Mesenchymal stem cell (in vitro differentiated cells and primary cell): ENCODE results near the gene MACROD2.

Experiments
- DNase-seq: peaks from one replicate; pipeline ENCODE4 v3.0.0-alpha.2; 2013
- H2AFZ ChIP-seq: one replicate; pipeline ENCODE4 v1.6.1; 2013; ENCODE audit warnings: low read depth, mild to moderate bottlenecking, control low read depth, inconsistent platforms, low read length, moderate library complexity
- H2AK5ac ChIP-seq: 2 replicates; pipeline ENCODE4 v1.6.1; 2013; ENCODE audit warnings: low read length, moderate library complexity, mild to moderate bottlenecking, inconsistent platforms; ENCODE audit not compliant: severe bottlenecking
- H2BK120ac ChIP-seq: one replicate; pipeline ENCODE4 v1.6.1; 2013; ENCODE audit warnings: low read depth, mild to moderate bottlenecking, inconsistent platforms, low read length, moderate library complexity
- H2BK12ac ChIP-seq, 2 experiments: one replicate each; pipeline ENCODE4 v1.6.1; 2013; ENCODE audit warnings: inconsistent platforms in 2 of 2, low read length in 2 of 2, mild to moderate bottlenecking in 2 of 2, moderate library complexity in 2 of 2, control low read depth in 1 of 2
- H2BK15ac ChIP-seq: one replicate; pipeline ENCODE4 v1.6.1; 2013; ENCODE audit warnings: mild to moderate bottlenecking, low read depth, inconsistent platforms; ENCODE audit not compliant: poor library complexity, severe bottlenecking
- H2BK5ac ChIP-seq: 2 replicates; pipeline ENCODE4 v1.6.1; 2013; ENCODE audit warnings: low read depth, mild to moderate bottlenecking, low read length, control low read depth, inconsistent platforms; ENCODE audit not compliant: poor library complexity, severe bottlenecking
- H3K14ac ChIP-seq, 2 experiments: one replicate each; pipeline ENCODE4 v1.6.1; 2013; ENCODE audit warnings: inconsistent platforms in 2 of 2, low read length in 2 of 2, control low read depth in 1 of 2, mild to moderate bottlenecking in 1 of 2, moderate library complexity in 1 of 2
- H3K18ac ChIP-seq, 2 experiments: one replicate each; pipeline ENCODE4 v1.6.1; 2013; ENCODE audit warnings: inconsistent platforms in 2 of 2, low read length in 2 of 2, control low read depth in 1 of 2, low read depth in 1 of 2, mild to moderate bottlenecking in 1 of 2
- H3K23ac ChIP-seq, 2 experiments: one replicate each; pipeline ENCODE4 v1.6.1; 2013; ENCODE audit warnings: inconsistent platforms in 2 of 2, low read length in 2 of 2, mild to moderate bottlenecking in 2 of 2, moderate library complexity in 2 of 2, control low read depth in 1 of 2
- H3K27ac ChIP-seq: 2 replicates; pipeline ENCODE4 v1.5.1; 2013; ENCODE audit warnings: mild to moderate bottlenecking, moderate library complexity, low read length, control low read depth, inconsistent platforms; ENCODE audit not compliant: poor library complexity, severe bottlenecking
- H3K27me3 ChIP-seq, 2 experiments: 2 replicates each; pipeline versions ENCODE4 v1.6.1 to v1.7.0; 2013; ENCODE audit warnings: low read length in 2 of 2, mild to moderate bottlenecking in 2 of 2, moderate library complexity in 2 of 2, control low read depth in 1 of 2, inconsistent platforms in 1 of 2; ENCODE audit not compliant: control insufficient read depth in 1 of 2, insufficient read depth in 1 of 2
- H3K36me3 ChIP-seq, 2 experiments: 2 replicates each; pipeline versions ENCODE4 v1.6.1 to v1.7.0; 2013; ENCODE audit warnings: low read length in 2 of 2, control low read depth in 1 of 2, inconsistent platforms in 1 of 2, low read depth in 1 of 2, mild to moderate bottlenecking in 1 of 2; ENCODE audit not compliant: insufficient read depth in 2 of 2, control insufficient read depth in 1 of 2
- H3K4ac ChIP-seq, 2 experiments: one replicate each; pipeline ENCODE4 v1.6.1; 2013; ENCODE audit warnings: inconsistent platforms in 2 of 2, low read length in 2 of 2, mild to moderate bottlenecking in 2 of 2, moderate library complexity in 2 of 2, control low read depth in 1 of 2, low read depth in 1 of 2
- H3K4me1 ChIP-seq: 2 replicates; pipeline ENCODE4 v1.6.1; 2013; ENCODE audit warnings: low read depth, low read length, control low read depth; ENCODE audit not compliant: control insufficient read depth, insufficient read depth
- H3K4me2 ChIP-seq: 2 replicates; pipeline ENCODE4 v1.6.1; 2013; ENCODE audit warnings: low read length, mild to moderate bottlenecking, inconsistent platforms; ENCODE audit not compliant: poor library complexity, severe bottlenecking
- H3K4me3 ChIP-seq, 2 experiments: 2 replicates each; pipeline versions ENCODE4 v1.5.1 to v1.7.0; 2013; ENCODE audit warnings: low read length in 2 of 2, mild to moderate bottlenecking in 2 of 2, control low read depth in 1 of 2, low read depth in 1 of 2; ENCODE audit not compliant: insufficient read depth in 1 of 2
- H3K79me1 ChIP-seq: replicated peaks from 2 replicates; pipeline ENCODE4 v1.6.1; 2013; ENCODE audit warnings: mild to moderate bottlenecking, control low read depth, low read length, inconsistent platforms; ENCODE audit not compliant: poor library complexity, severe bottlenecking
- H3K9ac ChIP-seq: 2 replicates; pipeline ENCODE4 v1.7.0; 2013; ENCODE audit warnings: mild to moderate bottlenecking, low read length, moderate library complexity
- H3K9me3 ChIP-seq: 2 replicates; pipeline ENCODE4 v1.7.0; 2013; ENCODE audit warnings: mild to moderate bottlenecking, low read length; ENCODE audit not compliant: control insufficient read depth
- H4K8ac ChIP-seq: one replicate; pipeline ENCODE4 v1.6.1; 2013; ENCODE audit warnings: inconsistent platforms, mild to moderate bottlenecking, low read length, moderate library complexity
- H4K91ac ChIP-seq: one replicate; pipeline ENCODE4 v1.6.1; 2013; ENCODE audit warnings: mild to moderate bottlenecking, low read length, inconsistent platforms
- WGBS: methylation state at CpG from one replicate; pipeline ENCODE4 v1.1.7; 2013; ENCODE audit warnings: mixed read lengths; 5-methylcytosine and 5-hydroxymethylcytosine counted together

The MACROD2 gene

DNA sequence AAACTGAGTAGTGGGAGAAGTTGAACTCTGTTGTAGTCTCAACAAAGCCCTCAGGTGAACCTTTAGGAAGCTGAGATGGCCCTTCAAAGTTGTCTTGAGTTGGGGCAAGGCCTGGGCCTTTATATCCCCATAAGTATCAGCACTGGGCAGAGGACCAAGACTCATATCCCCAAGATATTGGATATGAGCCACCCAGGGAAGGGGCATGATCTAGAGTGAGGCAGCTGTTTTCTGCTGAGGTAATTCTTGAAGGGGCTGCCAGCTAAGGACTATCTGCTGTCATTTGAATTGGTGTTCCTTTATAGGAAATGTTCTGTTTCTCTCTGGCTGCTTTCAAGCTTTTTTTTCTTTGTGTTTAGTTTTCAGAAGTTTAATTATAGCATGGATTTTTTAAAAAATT, 482.8 kb downstream of the MACROD2 start:
- peaks cover 3% of the 10 kb centered on the region for H3K4me1 ChIP-seq
- H3K9me3 ChIP-seq, result no peaks in the 10 kb centered on the region
- H2BK15ac ChIP-seq, result no peak overlapping the region
- no peak overlapping the region for H3K27ac ChIP-seq
- H2AK5ac ChIP-seq, result peak overlapping the region; percentile 97
- no peak for DNase-seq
- H2AFZ ChIP-seq, result no peak overlapping the region
- no peak overlapping the region for H2BK12ac ChIP-seq
- no peak overlapping the region for H3K9ac ChIP-seq
- H3K36me3 ChIP-seq, result no peaks in the 10 kb centered on the region
- no peak overlapping the region for H3K23ac ChIP-seq
- H3K18ac ChIP-seq, result no peak overlapping the region
- no peaks in the 10 kb centered on the region for H3K27me3 ChIP-seq
- no peak overlapping the region for H4K8ac ChIP-seq
- H4K91ac ChIP-seq, result no peak overlapping the region
- no peak overlapping the region for H2BK5ac ChIP-seq
- H3K4me3 ChIP-seq, result no peak overlapping the region
- no peak overlapping the region for H3K4ac ChIP-seq
- H3K4me2 ChIP-seq, result no peak overlapping the region
- H3K79me1 ChIP-seq, result no peaks in the 10 kb centered on the region
- no peak overlapping the region for H2BK120ac ChIP-seq
- H3K14ac ChIP-seq, result no peak overlapping the region

DNA sequence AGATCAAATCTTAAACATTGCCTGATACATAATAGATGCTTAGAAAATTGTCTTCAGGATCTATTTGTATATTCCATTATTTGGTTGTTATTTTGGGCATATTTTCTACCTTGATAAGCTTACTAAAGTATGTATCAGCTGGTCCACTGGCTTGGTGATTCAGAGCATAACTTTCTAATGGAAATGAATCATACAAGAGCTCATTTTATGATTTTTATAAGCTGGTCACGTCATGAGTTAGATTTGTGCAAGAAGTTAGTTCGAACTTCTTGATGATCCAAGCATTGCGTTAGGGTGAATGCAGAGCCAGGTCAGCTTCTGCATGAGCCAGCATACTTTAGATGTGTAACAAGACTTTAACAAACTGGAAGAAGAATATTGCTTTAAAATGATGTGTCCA, 486.5 kb downstream of the MACROD2 start:
- no peak overlapping the region for H2BK120ac ChIP-seq
- no peak overlapping the region for H3K23ac ChIP-seq
- no peak for DNase-seq
- H3K14ac ChIP-seq, result no peak overlapping the region
- H3K9ac ChIP-seq, result peak overlapping the region; percentile 18
- no peak overlapping the region for H2BK5ac ChIP-seq
- H3K18ac ChIP-seq, result no peak overlapping the region
- WGBS, result 86% methylated on average over 3 of the region's 3 CpGs
- no peak overlapping the region for H2BK12ac ChIP-seq
- no peaks in the 10 kb centered on the region for H3K36me3 ChIP-seq
- H2AK5ac ChIP-seq, result no peak overlapping the region
- no peaks in the 10 kb centered on the region for H3K9me3 ChIP-seq
- no peak overlapping the region for H3K4ac ChIP-seq
- H3K27ac ChIP-seq, result no peak overlapping the region
- no peak overlapping the region for H4K91ac ChIP-seq
- no peak overlapping the region for H2BK15ac ChIP-seq
- no peaks in the 10 kb centered on the region for H3K79me1 ChIP-seq
- no peak overlapping the region for H4K8ac ChIP-seq
- H2AFZ ChIP-seq, result no peak overlapping the region
- H3K4me3 ChIP-seq, result no peak overlapping the region
- H3K27me3 ChIP-seq, result no peaks in the 10 kb centered on the region
- H3K4me1 ChIP-seq, result peaks cover 2% of the 10 kb centered on the region
- no peak overlapping the region for H3K4me2 ChIP-seq

DNA sequence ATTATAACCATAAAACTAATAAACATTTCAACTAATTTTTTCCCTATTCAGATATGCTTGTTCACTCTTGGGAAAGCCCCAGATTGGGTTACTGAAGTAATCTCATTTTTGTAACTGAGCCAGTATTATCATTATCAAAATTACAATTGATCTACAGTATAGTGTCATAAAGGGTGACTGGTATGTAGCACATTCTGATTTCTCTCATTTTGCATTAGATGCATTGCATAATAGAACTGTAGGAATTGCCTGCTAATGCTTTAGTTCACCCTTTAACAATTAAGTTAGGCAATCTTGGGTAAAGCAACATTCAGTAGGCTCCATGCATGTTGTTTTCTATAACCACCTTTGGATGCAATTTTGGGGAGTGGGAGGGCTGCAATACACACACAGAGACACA, 492.9 kb downstream of the MACROD2 start:
- Histone ChIP-seq H3K4me2 (no peak overlapping the region), H4K8ac (no peak overlapping the region), H3K79me1 (no peaks in the 10 kb centered on the region), H2BK120ac (no peak overlapping the region), H3K4ac (no peak overlapping the region), H3K27ac (no peak overlapping the region), H3K4me1 (no peaks in the 10 kb centered on the region), H3K18ac (no peak overlapping the region), H3K27me3 (no peaks in the 10 kb centered on the region), H2AK5ac (no peak overlapping the region), H3K14ac (no peak overlapping the region), H3K4me3 (no peak overlapping the region), H2BK15ac (no peak overlapping the region), H3K9ac (no peak overlapping the region), H2BK5ac (no peak overlapping the region), H3K23ac (no peak overlapping the region), H3K9me3 (no peaks in the 10 kb centered on the region), H4K91ac (no peak overlapping the region), H2AFZ (no peak overlapping the region), H2BK12ac (no peak overlapping the region), H3K36me3 (no peaks in the 10 kb centered on the region)
- DNase-seq, result no peak

DNA sequence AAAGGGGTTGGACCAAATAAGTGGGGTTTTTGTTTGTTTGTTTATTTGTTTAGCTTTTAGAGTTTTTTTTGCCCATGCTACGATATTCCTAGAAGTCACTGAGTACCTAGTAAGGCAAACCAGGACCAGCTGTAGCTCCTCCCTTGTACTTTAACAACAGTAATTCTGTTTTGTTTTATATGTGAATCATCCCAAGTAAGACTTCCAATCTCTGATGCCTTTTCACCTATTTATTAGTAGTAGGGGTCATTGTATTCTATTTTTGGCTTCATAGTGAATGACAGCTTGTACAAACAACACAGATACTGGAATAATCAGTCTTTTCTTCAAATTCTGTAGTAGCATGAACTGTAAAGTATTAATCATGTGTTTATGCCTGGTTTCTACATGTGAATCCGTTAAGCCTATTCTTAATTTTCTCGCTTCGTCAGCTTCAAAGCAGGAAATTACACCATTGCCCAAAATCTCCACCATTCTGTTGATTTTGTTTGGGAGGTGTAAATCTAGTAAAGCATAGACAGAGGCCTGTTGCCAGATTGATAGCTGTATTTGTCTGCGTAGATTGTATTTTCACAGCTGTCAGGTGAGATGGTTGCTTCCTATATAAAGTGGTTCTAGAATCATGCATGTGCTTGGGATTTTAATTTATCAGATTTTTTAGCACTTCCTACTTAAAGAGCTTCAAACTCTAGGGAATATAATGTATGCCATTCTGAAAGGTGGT, 493.6 kb downstream of the MACROD2 start:
- Histone ChIP-seq H3K9ac (no peak overlapping the region), H3K4me2 (no peak overlapping the region), H3K4me3 (no peak overlapping the region), H3K4me1 (no peaks in the 10 kb centered on the region), H2BK15ac (no peak overlapping the region), H3K9me3 (no peaks in the 10 kb centered on the region), H3K18ac (no peak overlapping the region), H3K14ac (no peak overlapping the region), H2AFZ (no peak overlapping the region), H4K8ac (no peak overlapping the region), H2AK5ac (no peak overlapping the region), H3K36me3 (no peaks in the 10 kb centered on the region), H2BK120ac (no peak overlapping the region), H4K91ac (no peak overlapping the region), H2BK12ac (no peak overlapping the region), H2BK5ac (no peak overlapping the region), H3K4ac (no peak overlapping the region), H3K27me3 (no peaks in the 10 kb centered on the region), H3K79me1 (no peaks in the 10 kb centered on the region), H3K27ac (no peak overlapping the region), H3K23ac (no peak overlapping the region)
- DNase-seq, result no peak
- WGBS, result no CpG with 5 or more reads among the region's 5 CpGs
